SKM-1 (cell line): ENCODE measurements around the gene PRKCH.
"Not testable (repeated sequence)": the region's sequence is repeated elsewhere in the genome, so short reads cannot be mapped to it uniquely, and the experiment has no call there.

Source experiments
- DNase-seq: peaks from one replicate; lab custom pipeline; 2025; ENCODE audit not compliant: unreplicated experiment; lab: John Stamatoyannopoulos, UW

The PRKCH gene

DNA sequence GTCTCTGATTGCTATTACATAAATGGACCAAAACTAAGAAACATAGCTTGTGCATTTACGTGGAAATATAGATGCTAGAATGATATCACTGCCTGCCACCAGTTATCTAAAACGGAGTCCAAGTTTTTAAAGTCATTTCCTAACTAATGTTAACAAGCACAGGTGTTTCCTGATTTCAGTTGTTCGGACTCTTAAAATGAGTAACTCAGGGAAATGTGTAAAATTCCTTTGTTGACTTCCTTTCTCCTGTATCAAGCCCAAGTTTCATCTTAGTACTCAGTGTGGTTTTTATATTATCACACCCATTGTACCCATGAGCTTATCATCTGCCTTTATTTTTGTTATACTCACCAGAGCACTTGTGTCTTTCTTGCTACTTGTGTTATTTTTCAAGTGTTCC lies 13.2 kb upstream of the PRKCH start:
- no peak for DNase-seq

DNA sequence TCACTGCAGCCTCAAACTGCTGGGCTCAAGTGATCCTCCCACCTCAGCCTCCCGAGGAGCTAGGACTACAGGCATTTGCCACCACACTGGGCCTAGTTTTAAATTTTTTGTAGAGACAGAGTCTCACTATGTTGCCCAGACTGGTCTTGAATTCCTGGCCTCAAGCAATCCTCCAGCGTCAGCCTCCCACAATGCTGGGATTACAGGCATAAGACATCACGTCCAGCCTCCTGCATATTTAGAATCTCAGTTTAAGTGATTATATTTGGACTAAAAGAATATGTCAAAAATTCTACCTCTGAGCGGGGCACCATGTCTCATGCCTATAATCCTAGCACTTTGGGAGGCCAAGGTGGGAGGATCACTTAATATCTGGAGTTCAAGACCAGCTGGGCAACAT lies 12.7 kb upstream of the PRKCH start:
- not testable (repeated sequence) for DNase-seq

GRCh38 chr14:61315313-61315712 lies 6.1 kb upstream of the PRKCH start:
- DNase-seq = no peak

DNA sequence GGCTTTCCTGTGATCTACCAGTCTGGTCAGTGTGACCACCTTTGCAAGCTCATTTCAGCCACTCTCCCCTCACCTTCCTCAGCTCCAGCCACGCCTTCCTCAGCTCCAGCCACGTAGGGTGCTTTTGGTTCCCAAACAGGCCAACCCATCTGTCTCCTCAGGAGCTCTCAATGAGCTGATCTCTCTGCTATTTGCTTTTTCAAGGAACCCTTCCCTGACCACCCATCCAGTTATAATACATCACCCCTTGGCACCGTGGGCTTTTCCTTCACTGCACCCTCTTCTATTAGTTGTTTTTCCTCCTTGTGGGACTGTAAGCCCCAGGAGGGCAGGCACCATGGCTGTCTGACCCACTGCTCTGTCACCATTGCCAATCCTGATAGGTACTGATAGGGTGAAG lies 2.3 kb upstream of the PRKCH start:
- DNase-seq = no peak

GRCh38 chr14:61319706-61320105 lies 1.7 kb upstream of the PRKCH start:
- no peak for DNase-seq

- not testable (repeated sequence) for DNase-seq
Observed at GRCh38 chr14:61320170-61320569, 1.2 kb upstream of the PRKCH start.

DNA sequence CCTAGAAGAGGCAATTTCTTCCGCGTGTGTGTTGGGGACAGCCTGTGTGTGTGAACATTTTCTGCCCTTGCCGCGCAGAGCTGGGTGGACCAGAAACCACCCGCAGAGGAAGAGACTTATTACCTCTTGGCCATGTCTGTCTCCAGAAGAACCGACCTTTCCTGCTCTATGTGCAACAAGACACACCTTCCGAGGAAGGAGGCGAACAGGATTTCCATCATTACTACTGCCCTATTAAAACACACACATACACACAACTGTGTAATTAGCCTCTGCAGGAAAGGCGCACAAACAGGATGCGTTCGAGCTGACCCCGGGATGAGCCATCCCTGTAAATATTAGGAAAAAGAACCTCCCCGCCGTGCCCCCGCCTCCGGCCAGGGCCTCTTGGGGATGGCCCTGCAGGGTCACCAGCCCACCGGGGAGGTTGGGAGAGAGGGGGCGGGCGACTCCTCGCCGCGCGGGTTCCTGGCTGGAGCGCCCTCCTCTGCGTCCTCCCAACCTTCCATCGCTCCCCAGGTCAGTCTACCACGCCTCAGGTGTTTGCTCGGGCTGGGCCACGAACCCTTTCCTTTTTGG lies 484 bp upstream of the PRKCH start:
- DNase-seq = no peak

- DNase-seq = no peak
Observed at GRCh38 chr14:61322011-61322798, 826 bp downstream of the PRKCH start.

GRCh38 chr14:61322799-61323290 lies 1.5 kb downstream of the PRKCH start:
- DNase-seq = no peak

DNA sequence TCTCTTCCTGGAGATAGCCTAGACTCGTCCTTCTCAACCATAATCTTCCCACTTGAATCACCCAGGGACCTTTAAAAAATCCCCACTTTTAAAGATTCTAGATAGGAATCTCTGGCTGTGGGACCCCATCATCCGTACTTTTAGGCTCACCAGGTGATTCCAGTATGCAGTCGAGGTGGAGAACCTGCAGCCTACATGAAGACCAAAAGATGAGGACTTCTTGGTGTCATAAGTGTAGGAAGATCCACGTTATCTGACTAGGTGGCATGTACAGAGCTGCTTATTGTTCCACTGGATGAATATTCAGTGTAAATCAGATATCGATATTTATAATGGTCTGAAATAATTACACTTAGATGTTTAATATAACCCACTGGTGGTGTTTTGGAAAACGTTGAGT lies 2.6 kb downstream of the PRKCH start:
- DNase-seq = no peak

DNA sequence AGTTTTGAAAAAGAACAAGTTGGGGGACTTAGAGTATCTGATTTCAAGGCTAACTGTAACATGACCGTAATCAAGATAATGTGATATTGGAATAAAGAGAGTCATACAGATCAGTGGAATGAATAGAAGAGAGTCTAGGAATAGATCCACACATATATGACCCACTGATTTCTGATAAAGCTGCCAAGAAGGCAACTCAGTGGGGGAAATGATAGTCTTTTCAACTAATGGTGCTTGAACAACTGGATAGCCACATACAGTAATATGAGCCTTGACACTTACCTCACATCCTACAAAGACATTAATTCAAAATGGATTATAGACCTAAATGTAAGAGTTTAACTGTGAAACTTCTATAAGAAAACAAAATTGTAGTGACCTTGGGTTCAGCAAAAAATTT lies 3.8 kb downstream of the PRKCH start:
- no peak for DNase-seq

DNA sequence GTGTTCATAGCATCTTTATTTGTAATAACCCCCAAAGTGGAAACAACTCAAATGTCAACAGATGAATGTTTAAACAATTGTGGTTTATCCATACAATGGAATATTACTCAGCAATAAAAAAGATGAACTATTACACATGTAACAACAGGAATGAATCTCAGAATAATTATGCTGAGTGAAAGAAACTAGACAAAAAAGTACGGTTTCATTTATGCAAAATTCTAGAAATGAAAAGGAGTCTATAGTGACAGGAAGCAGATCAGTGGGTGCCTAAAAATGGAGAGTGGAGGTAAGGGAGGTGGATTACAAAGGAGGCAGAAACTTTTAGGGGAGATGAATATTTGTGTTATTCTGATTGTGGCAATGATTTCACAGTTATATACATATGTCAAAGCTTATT lies 4.8 kb downstream of the PRKCH start:
- no peak for DNase-seq

GRCh38 chr14:61326847-61327246 lies 5.5 kb downstream of the PRKCH start:
- DNase-seq = no peak

- no peak for DNase-seq
Observed at GRCh38 chr14:61328626-61329262, 7.4 kb downstream of the PRKCH start.

- DNase-seq = no peak
Observed at GRCh38 chr14:61329478-61330051, 8.2 kb downstream of the PRKCH start.

DNA sequence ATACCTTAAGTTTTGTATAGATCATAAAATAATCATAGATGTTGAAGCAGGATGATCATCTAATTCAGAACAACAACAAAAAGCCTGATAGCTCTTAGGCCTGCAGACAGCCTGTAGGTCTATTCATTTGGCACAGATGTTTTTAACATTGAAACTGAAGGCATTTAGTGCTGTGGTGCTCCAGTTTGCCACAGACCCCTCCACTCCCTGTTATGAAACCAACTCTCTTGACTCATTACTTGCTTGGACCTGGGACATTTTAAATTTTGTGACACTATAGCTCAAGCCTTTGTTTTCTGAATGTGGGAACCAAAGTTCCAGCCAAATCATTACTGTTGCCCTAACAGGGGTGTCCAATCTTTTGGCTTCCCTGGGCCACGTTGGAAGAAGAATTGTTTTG lies 9.1 kb downstream of the PRKCH start:
- no peak for DNase-seq

DNA sequence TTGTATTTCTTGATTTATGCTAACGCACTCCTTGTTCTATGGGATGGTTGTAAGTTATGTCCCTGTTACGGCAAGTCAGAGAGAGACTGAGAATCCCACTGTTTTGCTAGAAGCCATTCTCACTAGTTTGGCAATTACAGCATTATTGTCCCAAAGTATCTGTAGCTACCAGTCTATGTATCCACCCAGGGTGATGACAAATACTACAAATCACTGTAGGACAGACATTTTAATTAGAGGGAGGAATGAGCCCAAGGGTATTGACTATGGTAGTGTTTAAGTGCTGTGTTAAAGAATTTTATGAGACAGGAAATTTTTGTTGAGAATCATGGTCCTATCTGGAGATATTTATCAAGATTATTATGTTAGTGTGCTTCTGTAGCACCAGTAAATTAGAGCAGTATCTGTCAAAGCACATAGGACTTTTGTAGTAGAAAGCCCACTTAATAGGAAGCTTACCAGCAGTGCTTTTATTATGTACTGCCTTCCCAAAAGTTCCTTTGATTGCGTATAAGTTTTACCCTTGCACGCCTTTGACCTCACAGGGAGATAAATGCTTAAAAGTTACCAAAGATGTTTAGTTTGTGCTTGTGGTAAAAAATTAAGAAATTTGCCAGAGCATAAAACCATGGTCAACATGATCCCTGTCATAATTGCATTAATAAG lies 10.7 kb downstream of the PRKCH start:
- no peak for DNase-seq

- no peak for DNase-seq
Observed at GRCh38 chr14:61332658-61333029, 11.3 kb downstream of the PRKCH start.

GRCh38 chr14:61333087-61333486 lies 11.7 kb downstream of the PRKCH start:
- no peak for DNase-seq

DNA sequence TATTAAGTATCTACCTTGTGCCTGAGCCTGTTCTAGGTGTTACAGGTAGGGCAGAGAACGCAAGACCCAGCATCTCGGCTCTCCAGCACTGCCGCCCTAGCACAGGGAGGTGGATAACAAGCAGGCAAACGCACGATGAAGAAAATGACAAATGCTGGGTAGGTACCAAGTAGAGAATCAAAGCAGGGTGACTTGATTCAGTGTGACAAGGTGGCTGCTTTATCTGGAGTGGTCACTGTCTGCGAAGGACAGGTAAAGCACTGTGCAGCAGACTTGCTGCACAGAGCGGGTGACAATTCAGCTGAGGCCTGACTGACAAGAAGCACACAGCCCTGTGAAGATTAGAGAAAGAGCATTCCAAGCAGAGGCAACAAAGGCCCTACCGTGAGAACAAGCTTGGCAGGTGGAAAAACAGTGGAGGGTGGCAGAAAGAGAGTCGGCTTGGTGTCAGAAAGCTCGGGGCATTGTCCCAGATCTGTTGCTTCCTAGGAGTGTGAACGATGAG lies 12.9 kb downstream of the PRKCH start:
- no peak for DNase-seq

GRCh38 chr14:61335049-61335448 lies 13.7 kb downstream of the PRKCH start:
- no peak for DNase-seq
